ENCODE data around the gene NPFF.
"Not testable (repeated sequence)": the region's sequence is repeated elsewhere in the genome, so short reads cannot be mapped to it uniquely, and the experiment has no call there.

The NPFF gene

GRCh38 chr12:53493610-53494391, 13.5 kb downstream of the NPFF start:
- DNase-seq = peak; percentile 62

- peak; percentile 91 for DNase-seq
These were observed 14.3 kb downstream of the NPFF start for GRCh38 chr12:53492830-53493609.

- no peak for DNase-seq
These were observed 15.1 kb downstream of the NPFF start for GRCh38 chr12:53492188-53492587.

DNA sequence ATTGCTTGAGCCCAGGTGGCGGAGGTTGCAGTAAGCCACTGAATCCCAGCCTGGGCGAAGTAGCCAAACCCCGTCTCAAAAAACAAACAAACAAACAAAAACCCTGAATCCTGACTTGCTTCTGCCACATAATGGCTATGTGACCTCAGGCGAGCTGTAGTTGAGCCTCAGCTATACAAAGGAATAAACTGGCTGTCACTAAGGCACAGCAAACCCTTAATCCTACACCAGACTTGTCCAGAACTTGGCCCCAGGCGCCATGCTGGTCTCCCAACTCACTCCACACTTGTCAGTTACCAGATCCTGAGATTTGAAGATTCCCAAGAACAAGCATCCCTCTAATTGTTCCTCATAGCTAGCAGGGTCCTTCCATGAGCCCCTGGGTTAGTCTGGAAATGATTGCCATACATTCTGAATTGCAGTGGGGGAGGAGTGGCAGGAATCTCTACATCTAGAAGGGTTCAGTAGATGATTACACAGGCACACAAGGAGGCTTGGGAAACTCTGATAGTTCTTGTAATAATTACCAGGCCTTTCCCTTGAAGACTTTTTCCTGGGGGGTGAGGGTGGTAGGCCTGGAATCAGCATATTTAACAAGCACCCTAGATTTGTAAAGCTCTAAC, 17.9 kb downstream of the NPFF start:
- no peak for DNase-seq

GRCh38 chr12:53486736-53487487, 20.4 kb downstream of the NPFF start:
- no peak for DNase-seq

DNA sequence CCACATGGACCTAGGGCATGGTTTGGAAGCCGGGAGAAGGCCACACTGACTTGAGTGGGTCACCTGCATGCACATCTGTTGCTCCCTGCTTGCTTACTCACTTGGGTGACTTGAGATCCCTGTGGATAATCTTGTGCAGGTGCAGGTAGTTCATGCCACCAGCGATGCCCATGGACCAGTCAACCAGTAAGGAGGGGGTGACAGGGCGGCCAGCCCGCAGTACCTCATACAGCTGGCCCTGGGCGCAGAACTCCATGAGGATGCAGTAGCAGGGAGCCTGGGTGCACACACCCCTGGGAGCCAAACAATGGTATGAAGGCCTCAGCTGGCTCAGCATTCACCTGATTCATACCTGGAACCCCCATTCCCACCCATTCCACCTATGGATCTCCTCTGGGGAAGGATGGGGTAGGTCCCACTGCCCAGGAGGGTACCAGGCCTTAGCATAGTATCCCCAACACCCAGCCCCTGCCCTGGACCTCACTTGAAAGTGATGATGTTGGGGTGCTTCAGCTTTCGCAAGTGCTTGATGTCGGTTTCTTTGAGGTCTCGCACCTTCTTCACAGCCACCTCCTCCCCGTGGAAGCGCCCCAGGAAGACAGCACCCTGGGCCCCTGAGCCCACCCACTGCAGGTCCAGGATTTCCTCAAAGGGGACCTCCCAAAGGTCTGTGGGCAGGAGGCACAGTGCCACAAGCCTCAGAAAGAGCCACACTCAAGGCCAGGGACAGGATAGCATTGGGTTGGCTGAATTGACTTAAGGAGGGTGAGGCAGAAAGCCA, 21.1 kb downstream of the NPFF start:
- no peak for DNase-seq

DNA sequence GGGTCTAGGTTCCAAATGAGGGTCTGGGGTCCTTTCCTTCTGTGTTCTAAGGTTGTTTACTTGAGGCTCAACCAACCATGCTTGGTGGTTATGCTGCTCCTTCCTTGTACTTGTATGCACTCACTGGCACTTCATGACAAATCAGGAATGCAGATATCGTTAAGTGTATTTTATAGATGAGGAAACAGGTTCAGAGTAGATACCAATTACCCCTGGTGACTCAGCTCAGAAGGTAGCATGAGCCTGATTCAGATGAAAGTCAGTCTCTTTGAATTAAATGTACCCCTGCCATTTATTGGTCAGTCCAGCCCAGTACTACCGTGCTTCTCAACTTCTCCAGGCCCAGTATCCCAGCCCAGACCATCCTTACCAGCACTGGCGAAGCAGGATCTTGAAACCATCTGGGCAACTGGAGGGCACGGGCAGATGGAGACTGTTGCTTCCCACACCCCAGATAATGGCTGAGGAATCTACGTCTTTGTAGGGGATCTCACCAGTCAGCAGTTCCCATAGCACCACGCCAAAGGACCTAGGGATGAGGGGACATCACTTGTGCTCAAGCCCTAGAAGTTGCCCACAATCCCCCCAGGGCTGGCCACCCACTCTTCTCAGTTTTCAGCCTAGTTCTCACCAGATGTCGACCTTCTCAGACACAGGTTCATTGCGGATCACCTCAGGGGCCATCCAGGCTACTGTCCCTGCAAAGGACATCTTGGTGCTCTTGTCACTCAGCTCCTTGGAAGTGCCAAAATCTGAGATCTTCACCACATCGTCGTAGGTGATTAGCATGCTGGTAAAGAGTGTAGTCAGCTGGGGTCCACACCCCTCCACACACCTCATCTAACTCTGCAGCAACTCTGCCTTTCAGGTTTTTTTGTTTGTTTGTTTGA, 22.4 kb downstream of the NPFF start:
- DNase-seq = no peak

- no peak for DNase-seq
These were observed 23.3 kb downstream of the NPFF start for GRCh38 chr12:53483979-53484377.

DNA sequence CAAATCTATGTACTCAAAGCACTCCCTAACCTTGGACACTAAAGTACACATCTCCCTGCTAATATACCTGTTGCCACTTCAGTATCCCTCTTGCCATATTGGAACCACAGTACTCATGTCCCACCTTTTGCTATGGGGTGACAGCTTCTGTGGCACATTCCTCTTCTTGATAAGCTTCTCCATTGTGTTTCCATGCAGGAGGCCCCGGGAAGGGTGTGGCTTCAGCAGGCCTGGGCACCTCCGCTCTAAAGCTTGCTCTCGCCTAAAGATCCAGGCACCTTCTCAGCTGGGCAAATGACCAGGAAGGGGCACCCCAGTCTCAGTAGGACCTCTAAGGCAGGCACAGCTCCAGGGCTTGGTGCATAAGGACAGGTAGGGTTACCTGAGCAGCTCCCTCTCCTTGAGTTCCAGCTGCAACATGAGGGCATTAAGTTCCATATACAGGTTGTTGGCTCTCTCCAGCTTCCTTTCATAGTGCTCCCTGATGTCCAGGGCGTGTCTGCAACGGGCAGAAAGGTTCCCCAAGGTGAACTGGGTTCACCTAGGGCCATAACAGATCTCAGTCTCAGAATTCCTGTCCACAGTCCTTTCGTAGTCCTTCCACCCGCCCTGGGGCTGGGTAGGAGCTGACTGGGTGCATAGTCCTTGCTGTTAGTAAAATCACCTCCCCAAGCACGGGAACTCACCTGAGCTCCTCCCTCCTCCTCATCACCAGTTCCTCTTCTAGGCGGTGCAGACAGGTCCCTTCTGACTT, 23.9 kb downstream of the NPFF start:
- peak; percentile 18 for DNase-seq

GRCh38 chr12:53482626-53483168, 24.6 kb downstream of the NPFF start:
- no peak for DNase-seq

- peak; percentile 12 for DNase-seq
These were observed 25.2 kb downstream of the NPFF start for GRCh38 chr12:53481939-53482586.

DNA sequence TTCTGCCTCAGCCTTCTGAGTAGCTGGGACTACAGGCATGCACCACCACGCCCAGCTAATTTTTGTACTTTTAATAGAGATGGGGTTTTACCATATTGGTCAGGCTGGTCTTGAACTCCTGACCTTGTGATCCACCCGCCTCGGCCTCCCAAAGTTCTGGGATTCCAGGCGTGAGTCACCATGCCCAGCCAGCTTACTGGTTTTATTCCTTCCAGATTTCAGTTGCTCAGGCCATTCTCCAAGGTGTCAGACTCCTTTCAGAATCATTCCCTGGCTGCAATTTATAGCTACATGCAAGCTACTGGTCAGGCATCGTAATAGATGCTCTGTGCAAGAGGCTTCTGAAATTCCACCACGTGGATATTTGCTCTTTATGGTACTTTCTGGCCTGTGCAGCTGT, 25.8 kb downstream of the NPFF start:
- DNase-seq = not testable (repeated sequence)

GRCh38 chr12:53480491-53481442, 26.5 kb downstream of the NPFF start:
- no peak for DNase-seq

- no peak for DNase-seq
These were observed 28.0 kb downstream of the NPFF start for GRCh38 chr12:53479331-53479730.

DNA sequence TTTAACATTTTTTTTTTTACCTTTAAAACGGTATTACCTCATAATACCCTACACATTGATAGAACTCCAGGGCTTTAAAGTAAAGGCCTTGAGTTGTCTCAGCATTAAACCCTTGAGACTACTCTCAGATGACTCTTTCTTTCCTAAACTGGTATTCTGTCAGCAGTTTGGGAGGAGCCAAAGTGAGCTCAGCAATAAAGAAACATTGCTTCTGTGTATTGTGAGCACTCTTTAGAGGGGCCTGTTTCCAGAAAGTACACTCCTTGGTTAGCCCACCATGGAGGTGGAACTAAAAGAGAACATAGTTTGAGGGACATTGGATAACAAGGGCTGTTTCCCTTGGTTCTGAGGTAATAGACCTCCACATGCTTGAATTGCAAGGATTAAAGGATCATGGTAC, 28.4 kb downstream of the NPFF start:
- no peak for DNase-seq

DNA sequence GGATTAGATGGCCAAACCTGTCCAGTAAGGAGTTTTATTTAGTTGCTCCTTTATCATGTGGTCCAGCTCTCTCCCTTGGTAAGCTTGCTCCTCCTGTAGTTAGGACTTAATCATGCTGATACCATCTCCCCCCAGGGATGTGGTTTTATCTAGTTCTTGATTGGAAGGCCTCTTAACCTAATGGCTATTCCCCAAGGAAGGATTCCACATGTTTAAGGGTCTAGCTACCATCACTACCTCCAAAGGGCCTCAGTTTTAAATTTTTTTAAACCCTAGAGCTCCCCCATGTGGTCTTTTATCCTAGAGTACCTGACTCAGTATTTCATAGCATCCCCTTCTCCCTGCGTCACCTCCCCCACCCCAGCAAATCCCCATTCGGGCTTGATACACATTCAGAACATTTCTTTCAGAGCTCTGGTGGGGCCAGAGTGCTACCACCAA, 30.5 kb downstream of the NPFF start:
- DNase-seq = peak; percentile 15

DNA sequence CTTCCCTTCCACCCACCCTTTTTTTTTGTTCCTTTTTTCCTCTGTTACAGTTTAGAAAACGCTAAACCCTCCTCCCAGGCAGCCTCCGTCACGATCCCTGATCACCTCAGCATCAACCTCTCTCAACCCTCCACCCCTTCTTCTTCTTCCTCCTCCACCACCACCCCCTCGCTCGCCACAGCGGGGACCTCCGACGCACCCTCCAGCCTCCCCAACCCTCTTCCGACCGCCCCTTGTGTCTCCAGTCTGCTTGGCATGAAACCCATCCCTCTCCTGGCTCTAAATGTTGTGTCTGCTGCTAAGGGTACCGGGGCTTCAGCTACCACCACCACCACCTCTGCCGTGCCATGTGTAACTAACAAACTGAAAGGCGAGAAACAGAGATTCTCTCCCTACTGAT, 32.5 kb downstream of the NPFF start:
- DNase-seq = no peak

- no peak for DNase-seq
These were observed 33.2 kb downstream of the NPFF start for GRCh38 chr12:53474077-53474476.
